Measurements from ENCODE around the gene PUS10.

The PUS10 gene

DNA sequence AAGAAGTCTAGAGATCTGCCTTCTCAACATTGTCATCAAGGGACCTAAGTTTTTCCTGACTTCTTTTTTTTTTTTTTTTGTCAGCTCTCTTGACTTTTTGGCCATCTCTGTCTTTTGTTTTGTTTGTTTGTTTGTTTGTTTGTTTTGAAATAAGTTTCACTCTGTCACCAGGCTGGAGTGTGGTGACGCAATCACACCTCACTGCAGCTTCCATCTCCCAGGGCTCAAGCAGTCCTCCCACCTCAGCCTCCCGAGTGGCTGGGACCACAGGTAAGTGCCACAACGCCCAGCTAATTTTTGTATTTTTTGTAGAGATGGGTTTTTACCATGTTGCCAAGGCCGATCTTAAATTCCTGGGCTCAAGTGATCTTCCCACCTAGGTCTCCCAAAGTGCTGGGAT, 5.6 kb upstream of the PUS10 start:
- Histone ChIP-seq H3K27ac (ENCODE audit: low read depth, low read length) (no peak overlapping the region), H3K9me3 (ENCODE audit: insufficient read depth, low read depth, low read length) (peaks cover 4% of the 10 kb centered on the region), H3K23ac (ENCODE audit: low read length) (no peak overlapping the region), H4K8ac (ENCODE audit: low read depth, low read length) (no peak overlapping the region), H3K36me3 (ENCODE audit: control insufficient read depth in 1 of 2, insufficient read depth in 2 of 2, low read length in 2 of 2) (peaks cover 15 to 20% of the 10 kb centered on the region in 2 experiments), H3K27me3 (ENCODE audit: insufficient read depth, low read length) (no peaks in the 10 kb centered on the region), H3K79me2 (ENCODE audit: control insufficient read depth, insufficient read depth, low read length, poor library complexity) (peaks cover 3% of the 10 kb centered on the region), H3K9ac (ENCODE audit: low read length) (no peak overlapping the region), H2BK120ac (ENCODE audit: insufficient read depth, low read length, poor library complexity) (no peak overlapping the region), H3K18ac (ENCODE audit: low read length) (no peak overlapping the region), H3K79me1 (ENCODE audit: low read length) (no peaks in the 10 kb centered on the region), H3K14ac (ENCODE audit: low read length) (no peak overlapping the region), H3K4me3 (ENCODE audit: low read depth, low read length) (no peak overlapping the region), H3K4me1 (ENCODE audit: control insufficient read depth in 1 of 2, insufficient read depth in 2 of 2, low read length in 2 of 2) (no peaks in the 10 kb centered on the region), H4K91ac (ENCODE audit: low read depth, low read length) (no peak overlapping the region), H2AK5ac (ENCODE audit: low read length) (no peak overlapping the region), H4K12ac (ENCODE audit: low read depth, low read length) (no peak overlapping the region), H2BK12ac (ENCODE audit: low read length) (no peak overlapping the region), H3K4ac (ENCODE audit: low read depth, low read length) (peak overlapping the region; percentile 46), H3K4me2 (ENCODE audit: low read length) (no peak overlapping the region), H2BK5ac (ENCODE audit: low read depth, low read length, poor library complexity) (no peak overlapping the region), H2AFZ (ENCODE audit: insufficient read depth, low read length, poor library complexity) (no peak overlapping the region)
- no peak for DNase-seq
- WGBS (ENCODE audit: extremely low coverage, insufficient coverage, insufficient read length), result no CpG with 5 or more reads among the region's 4 CpGs

DNA sequence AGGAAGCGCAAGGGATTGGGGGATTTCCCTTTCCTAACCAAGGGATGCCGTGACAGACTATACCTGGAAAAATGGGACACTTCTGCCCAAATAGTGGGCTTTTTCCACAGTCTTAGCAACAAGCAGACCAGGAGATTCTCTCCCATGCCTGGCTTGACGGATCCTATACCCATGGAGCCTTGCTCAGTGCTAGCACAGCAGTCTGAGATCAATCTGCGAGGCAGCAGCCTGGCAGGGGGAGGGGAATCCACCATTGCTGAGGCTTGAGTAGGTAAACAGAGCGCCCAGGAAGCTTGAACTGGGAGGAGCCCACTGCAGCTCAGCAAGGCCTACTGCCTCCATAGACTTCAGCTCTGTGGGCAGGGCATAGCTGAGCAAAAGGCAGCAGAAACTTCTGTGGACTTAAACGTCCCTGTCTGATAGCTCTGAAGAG, 3.2 kb upstream of the PUS10 start:
- no peak overlapping the region for H3K23ac ChIP-seq (ENCODE audit: low read length)
- no peak overlapping the region for H4K8ac ChIP-seq (ENCODE audit: low read depth, low read length)
- peaks cover 4% of the 10 kb centered on the region for H3K9me3 ChIP-seq (ENCODE audit: insufficient read depth, low read depth, low read length)
- H3K4ac ChIP-seq (ENCODE audit: low read depth, low read length), result peak overlapping the region; percentile 84
- H3K36me3 ChIP-seq (ENCODE audit: control insufficient read depth in 1 of 2, insufficient read depth in 2 of 2, low read length in 2 of 2), result peaks cover 12 to 18% of the 10 kb centered on the region in 2 experiments
- no CpG with 5 or more reads among the region's 6 CpGs for WGBS (ENCODE audit: extremely low coverage, insufficient coverage, insufficient read length)
- H2BK5ac ChIP-seq (ENCODE audit: low read depth, low read length, poor library complexity), result no peak overlapping the region
- peaks cover 14% of the 10 kb centered on the region for H3K79me2 ChIP-seq (ENCODE audit: control insufficient read depth, insufficient read depth, low read length, poor library complexity)
- H2AK5ac ChIP-seq (ENCODE audit: low read length), result no peak overlapping the region
- no peak for DNase-seq
- H3K4me3 ChIP-seq (ENCODE audit: low read depth, low read length), result no peak overlapping the region
- no peaks in the 10 kb centered on the region for H3K4me1 ChIP-seq (ENCODE audit: control insufficient read depth in 1 of 2, insufficient read depth in 2 of 2, low read length in 2 of 2)
- no peak overlapping the region for H2BK120ac ChIP-seq (ENCODE audit: insufficient read depth, low read length, poor library complexity)
- peak overlapping the region; percentile 53 for H3K18ac ChIP-seq (ENCODE audit: low read length)
- H2BK12ac ChIP-seq (ENCODE audit: low read length), result no peak overlapping the region
- no peak overlapping the region for H2AFZ ChIP-seq (ENCODE audit: insufficient read depth, low read length, poor library complexity)
- H4K91ac ChIP-seq (ENCODE audit: low read depth, low read length), result no peak overlapping the region
- no peak overlapping the region for H4K12ac ChIP-seq (ENCODE audit: low read depth, low read length)
- H3K27me3 ChIP-seq (ENCODE audit: insufficient read depth, low read length), result no peaks in the 10 kb centered on the region
- no peak overlapping the region for H3K14ac ChIP-seq (ENCODE audit: low read length)
- H3K79me1 ChIP-seq (ENCODE audit: low read length), result peaks cover 15% of the 10 kb centered on the region
- no peak overlapping the region for H3K4me2 ChIP-seq (ENCODE audit: low read length)
- H3K27ac ChIP-seq (ENCODE audit: low read depth, low read length), result no peak overlapping the region
- H3K9ac ChIP-seq (ENCODE audit: low read length), result no peak overlapping the region

DNA sequence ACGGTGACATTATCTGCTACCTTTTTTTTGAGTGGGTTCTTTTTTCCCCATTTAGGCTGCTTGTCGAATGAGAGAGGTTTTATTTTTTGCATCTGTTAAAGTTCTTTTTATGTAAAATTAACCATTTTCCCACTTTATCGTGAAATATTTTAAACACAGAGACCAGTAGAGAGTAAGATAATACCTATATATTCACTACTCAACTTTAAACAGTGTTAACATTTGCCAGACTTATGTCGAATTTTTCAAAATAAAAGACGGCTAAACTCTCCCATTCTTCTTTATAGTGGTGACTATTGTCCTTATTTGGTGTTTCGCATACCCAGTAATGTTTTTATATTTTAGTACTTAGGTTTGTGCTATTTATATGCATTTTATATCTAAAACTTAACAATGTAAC, 743 bp upstream of the PUS10 start:
- no peak overlapping the region for H3K9ac ChIP-seq (ENCODE audit: low read length)
- peaks cover 15% of the 10 kb centered on the region for H3K79me1 ChIP-seq (ENCODE audit: low read length)
- no CpG with 5 or more reads among the region's 6 CpGs for WGBS (ENCODE audit: extremely low coverage, insufficient coverage, insufficient read length)
- no peak overlapping the region for H3K18ac ChIP-seq (ENCODE audit: low read length)
- no peak overlapping the region for H3K14ac ChIP-seq (ENCODE audit: low read length)
- no peak overlapping the region for H2BK120ac ChIP-seq (ENCODE audit: insufficient read depth, low read length, poor library complexity)
- no peak overlapping the region for H3K27ac ChIP-seq (ENCODE audit: low read depth, low read length)
- no peak overlapping the region for H4K91ac ChIP-seq (ENCODE audit: low read depth, low read length)
- H3K23ac ChIP-seq (ENCODE audit: low read length), result no peak overlapping the region
- H3K9me3 ChIP-seq (ENCODE audit: insufficient read depth, low read depth, low read length), result peaks cover 4% of the 10 kb centered on the region
- no peak overlapping the region for H3K4me3 ChIP-seq (ENCODE audit: low read depth, low read length)
- no peak overlapping the region for H4K12ac ChIP-seq (ENCODE audit: low read depth, low read length)
- DNase-seq, result no peak
- H3K27me3 ChIP-seq (ENCODE audit: insufficient read depth, low read length), result no peaks in the 10 kb centered on the region
- no peak overlapping the region for H2AK5ac ChIP-seq (ENCODE audit: low read length)
- no peak overlapping the region for H4K8ac ChIP-seq (ENCODE audit: low read depth, low read length)
- no peak overlapping the region for H2BK5ac ChIP-seq (ENCODE audit: low read depth, low read length, poor library complexity)
- H3K4ac ChIP-seq (ENCODE audit: low read depth, low read length), result no peak overlapping the region
- H2BK12ac ChIP-seq (ENCODE audit: low read length), result no peak overlapping the region
- no peak overlapping the region for H3K4me2 ChIP-seq (ENCODE audit: low read length)
- peaks cover 11 to 15% of the 10 kb centered on the region in 2 experiments for H3K36me3 ChIP-seq (ENCODE audit: control insufficient read depth in 1 of 2, insufficient read depth in 2 of 2, low read length in 2 of 2)
- no peaks in the 10 kb centered on the region for H3K4me1 ChIP-seq (ENCODE audit: control insufficient read depth in 1 of 2, insufficient read depth in 2 of 2, low read length in 2 of 2)
- no peak overlapping the region for H2AFZ ChIP-seq (ENCODE audit: insufficient read depth, low read length, poor library complexity)
- H3K79me2 ChIP-seq (ENCODE audit: control insufficient read depth, insufficient read depth, low read length, poor library complexity), result peaks cover 14% of the 10 kb centered on the region

DNA sequence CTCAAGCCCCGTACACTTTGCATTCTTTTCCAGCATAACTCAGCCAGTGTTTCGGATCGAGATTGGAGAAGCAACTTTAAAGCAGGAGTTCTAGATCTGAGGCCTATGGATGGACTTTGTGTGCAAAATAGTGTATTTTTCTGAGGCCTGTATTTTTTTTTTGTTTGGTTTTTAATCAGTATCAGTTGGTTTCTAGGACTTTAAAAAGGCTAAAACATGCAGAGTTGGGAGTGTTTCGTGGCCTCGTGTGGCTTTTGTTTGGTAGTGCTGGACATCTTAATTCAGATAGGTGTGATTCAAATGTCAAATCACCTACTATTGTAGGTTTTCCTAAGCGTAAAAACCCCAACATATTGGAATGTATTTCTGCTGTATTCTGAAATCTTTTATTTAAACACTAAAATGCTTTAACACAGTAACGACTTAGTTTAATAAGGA, 282 bp upstream of the PUS10 start:
- H4K91ac ChIP-seq (ENCODE audit: low read depth, low read length), result no peak overlapping the region
- H3K4me1 ChIP-seq (ENCODE audit: control insufficient read depth in 1 of 2, insufficient read depth in 2 of 2, low read length in 2 of 2), result no peaks in the 10 kb centered on the region
- H3K36me3 ChIP-seq (ENCODE audit: control insufficient read depth in 1 of 2, insufficient read depth in 2 of 2, low read length in 2 of 2), result peaks cover 11 to 13% of the 10 kb centered on the region in 2 experiments
- no peak overlapping the region for H4K8ac ChIP-seq (ENCODE audit: low read depth, low read length)
- H3K4ac ChIP-seq (ENCODE audit: low read depth, low read length), result peak overlapping the region; percentile 49
- no peak for DNase-seq
- no peak overlapping the region for H2BK5ac ChIP-seq (ENCODE audit: low read depth, low read length, poor library complexity)
- H2AK5ac ChIP-seq (ENCODE audit: low read length), result no peak overlapping the region
- peak overlapping the region; percentile 97 for H3K4me2 ChIP-seq (ENCODE audit: low read length)
- WGBS (ENCODE audit: extremely low coverage, insufficient coverage, insufficient read length), result no CpG with 5 or more reads among the region's 7 CpGs
- H3K79me2 ChIP-seq (ENCODE audit: control insufficient read depth, insufficient read depth, low read length, poor library complexity), result peaks cover 14% of the 10 kb centered on the region
- H2BK120ac ChIP-seq (ENCODE audit: insufficient read depth, low read length, poor library complexity), result no peak overlapping the region
- peaks cover 15% of the 10 kb centered on the region for H3K79me1 ChIP-seq (ENCODE audit: low read length)
- H3K18ac ChIP-seq (ENCODE audit: low read length), result no peak overlapping the region
- peak overlapping the region; percentile 96 for H3K27ac ChIP-seq (ENCODE audit: low read depth, low read length)
- H3K9ac ChIP-seq (ENCODE audit: low read length), result peak overlapping the region; percentile 89
- no peak overlapping the region for H2BK12ac ChIP-seq (ENCODE audit: low read length)
- no peak overlapping the region for H3K14ac ChIP-seq (ENCODE audit: low read length)
- H3K9me3 ChIP-seq (ENCODE audit: insufficient read depth, low read depth, low read length), result peaks cover 4% of the 10 kb centered on the region
- H3K4me3 ChIP-seq (ENCODE audit: low read depth, low read length), result peak overlapping the region; percentile 84
- no peak overlapping the region for H4K12ac ChIP-seq (ENCODE audit: low read depth, low read length)
- H3K23ac ChIP-seq (ENCODE audit: low read length), result no peak overlapping the region
- no peaks in the 10 kb centered on the region for H3K27me3 ChIP-seq (ENCODE audit: insufficient read depth, low read length)
- H2AFZ ChIP-seq (ENCODE audit: insufficient read depth, low read length, poor library complexity), result no peak overlapping the region

All from trophoblast cell (in vitro differentiated cells and primary cell).